Peyer's patch (tissue), 4 donors: ENCODE data around the gene TULP4.

Experiments used
- POLR2A ChIP-seq, 2 donors: fragments of 450-650 bp; IDR thresholded peaks; one replicate each; pipeline ENCODE4 v1.5.1; 2017; ENCODE audit warnings: antibody characterized with exemption in 2 of 2, mild to moderate bottlenecking in 2 of 2, moderate library complexity in 2 of 2
- TF ChIP-seq, protein P1 (sequence below), 6 experiments: fragments of 450-650 bp in 4 of 6; fragments of 200-600 bp in 2 of 6; sonication (generic) in 1 of 6; IDR thresholded peaks; one replicate each; pipeline ENCODE4 v1.5.1; 2017 to 2019; ENCODE audit warnings: antibody characterized with exemption in 6 of 6, mild to moderate bottlenecking in 3 of 6, moderate library complexity in 1 of 6

DNA sequence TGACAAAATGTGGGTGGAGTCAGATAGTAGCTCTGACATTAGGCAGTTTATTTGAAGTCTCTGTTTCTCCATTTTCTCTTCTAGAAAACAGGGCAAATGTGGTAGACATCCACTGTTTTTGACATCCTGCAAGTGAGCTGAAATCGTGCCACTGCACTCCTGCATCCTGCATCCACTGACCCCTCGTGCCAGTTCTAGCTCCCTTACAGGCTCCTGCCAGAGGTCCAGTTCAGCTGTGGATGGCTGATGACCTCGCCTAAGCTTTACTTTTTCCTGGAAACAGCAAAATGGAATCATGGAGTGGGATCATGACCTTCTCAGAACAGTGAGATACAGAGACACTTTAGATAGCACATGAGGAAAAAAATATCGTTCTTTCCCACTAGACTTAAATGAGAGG, 58.5 kb downstream of the TULP4 start:
- TF ChIP-seq, protein P1, sequence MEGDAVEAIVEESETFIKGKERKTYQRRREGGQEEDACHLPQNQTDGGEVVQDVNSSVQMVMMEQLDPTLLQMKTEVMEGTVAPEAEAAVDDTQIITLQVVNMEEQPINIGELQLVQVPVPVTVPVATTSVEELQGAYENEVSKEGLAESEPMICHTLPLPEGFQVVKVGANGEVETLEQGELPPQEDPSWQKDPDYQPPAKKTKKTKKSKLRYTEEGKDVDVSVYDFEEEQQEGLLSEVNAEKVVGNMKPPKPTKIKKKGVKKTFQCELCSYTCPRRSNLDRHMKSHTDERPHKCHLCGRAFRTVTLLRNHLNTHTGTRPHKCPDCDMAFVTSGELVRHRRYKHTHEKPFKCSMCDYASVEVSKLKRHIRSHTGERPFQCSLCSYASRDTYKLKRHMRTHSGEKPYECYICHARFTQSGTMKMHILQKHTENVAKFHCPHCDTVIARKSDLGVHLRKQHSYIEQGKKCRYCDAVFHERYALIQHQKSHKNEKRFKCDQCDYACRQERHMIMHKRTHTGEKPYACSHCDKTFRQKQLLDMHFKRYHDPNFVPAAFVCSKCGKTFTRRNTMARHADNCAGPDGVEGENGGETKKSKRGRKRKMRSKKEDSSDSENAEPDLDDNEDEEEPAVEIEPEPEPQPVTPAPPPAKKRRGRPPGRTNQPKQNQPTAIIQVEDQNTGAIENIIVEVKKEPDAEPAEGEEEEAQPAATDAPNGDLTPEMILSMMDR (IDR thresholded peaks at IDR 0.05) = no peak
- TF ChIP-seq POLR2A (IDR thresholded peaks at IDR 0.05) = no peak
